ENCODE data around the gene PNMA8B.

PNMA8B gene

DNA sequence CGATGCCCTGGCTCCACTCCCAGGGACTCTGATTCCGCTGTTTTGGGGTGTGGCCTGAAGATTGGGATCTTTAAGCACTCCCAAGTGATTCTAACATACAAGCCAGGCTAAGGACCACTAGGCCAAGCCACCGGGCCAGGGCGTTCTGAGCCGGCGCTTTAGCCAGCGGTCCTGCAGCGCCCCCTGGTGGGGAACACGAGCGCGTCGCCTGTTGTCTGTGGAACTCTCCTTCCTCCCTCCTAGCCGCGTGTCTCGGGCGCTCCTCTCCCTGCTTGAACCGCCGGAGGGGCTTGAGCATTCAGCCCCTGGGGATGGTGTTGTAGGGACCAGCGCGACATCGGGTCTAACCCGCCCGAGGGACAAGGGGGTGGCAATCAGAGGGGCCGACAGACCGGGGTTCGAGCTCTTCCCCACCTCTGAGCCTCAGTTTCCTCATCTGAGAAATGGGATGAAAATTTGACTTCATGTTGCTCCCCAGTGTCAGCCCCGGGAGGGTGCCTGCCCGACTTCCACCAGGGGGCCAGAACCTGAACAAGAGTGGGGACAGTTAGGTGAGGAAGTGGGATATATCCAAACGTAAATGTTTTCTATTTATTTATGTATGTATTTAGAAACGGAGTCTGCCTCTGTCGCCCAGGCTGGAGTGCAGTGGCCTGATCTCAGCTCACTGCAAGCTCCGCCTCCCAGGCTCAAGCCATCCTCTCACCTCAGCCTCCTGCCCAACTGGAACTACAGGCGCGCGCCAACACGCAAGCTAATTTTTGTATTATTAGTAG lies 18.0 kb upstream of the PNMA8B start:
- H3K4me3 ChIP-seq (ENCODE audit: low read depth, low read length): no peak overlapping the region
- DNase-seq (ENCODE audit: low read depth): peak; percentile 81
- TF ChIP-seq, protein P1, sequence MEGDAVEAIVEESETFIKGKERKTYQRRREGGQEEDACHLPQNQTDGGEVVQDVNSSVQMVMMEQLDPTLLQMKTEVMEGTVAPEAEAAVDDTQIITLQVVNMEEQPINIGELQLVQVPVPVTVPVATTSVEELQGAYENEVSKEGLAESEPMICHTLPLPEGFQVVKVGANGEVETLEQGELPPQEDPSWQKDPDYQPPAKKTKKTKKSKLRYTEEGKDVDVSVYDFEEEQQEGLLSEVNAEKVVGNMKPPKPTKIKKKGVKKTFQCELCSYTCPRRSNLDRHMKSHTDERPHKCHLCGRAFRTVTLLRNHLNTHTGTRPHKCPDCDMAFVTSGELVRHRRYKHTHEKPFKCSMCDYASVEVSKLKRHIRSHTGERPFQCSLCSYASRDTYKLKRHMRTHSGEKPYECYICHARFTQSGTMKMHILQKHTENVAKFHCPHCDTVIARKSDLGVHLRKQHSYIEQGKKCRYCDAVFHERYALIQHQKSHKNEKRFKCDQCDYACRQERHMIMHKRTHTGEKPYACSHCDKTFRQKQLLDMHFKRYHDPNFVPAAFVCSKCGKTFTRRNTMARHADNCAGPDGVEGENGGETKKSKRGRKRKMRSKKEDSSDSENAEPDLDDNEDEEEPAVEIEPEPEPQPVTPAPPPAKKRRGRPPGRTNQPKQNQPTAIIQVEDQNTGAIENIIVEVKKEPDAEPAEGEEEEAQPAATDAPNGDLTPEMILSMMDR (IDR thresholded peaks at IDR 0.05; ENCODE audit: insufficient read depth, low read depth, low read length, missing control alignments): peak; percentile 97

DNA sequence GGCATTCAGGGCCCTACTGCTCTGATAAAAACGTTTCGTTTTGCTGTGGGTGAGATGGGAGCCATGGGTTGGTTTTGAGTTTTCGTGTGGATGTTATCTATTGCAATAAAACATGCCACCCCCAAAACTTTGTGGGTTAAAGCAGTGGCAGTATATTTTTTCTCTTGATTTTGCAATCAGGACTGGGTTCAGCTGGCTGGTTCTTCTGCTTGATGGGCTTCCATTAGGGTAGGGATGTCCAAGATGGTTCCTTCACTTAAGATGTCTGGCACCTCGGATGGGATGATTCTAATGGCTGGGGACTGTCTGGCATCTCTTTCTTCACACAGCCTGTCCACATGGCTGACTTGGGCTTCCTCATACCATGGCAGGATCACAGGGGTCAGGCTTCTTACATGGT lies 15.6 kb upstream of the PNMA8B start:
- H3K4me3 ChIP-seq (ENCODE audit: low read depth, low read length): no peak overlapping the region
- TF ChIP-seq, protein P1 (IDR thresholded peaks at IDR 0.05; ENCODE audit: insufficient read depth, low read depth, low read length, missing control alignments): no peak
- no peak for DNase-seq (ENCODE audit: low read depth)

DNA sequence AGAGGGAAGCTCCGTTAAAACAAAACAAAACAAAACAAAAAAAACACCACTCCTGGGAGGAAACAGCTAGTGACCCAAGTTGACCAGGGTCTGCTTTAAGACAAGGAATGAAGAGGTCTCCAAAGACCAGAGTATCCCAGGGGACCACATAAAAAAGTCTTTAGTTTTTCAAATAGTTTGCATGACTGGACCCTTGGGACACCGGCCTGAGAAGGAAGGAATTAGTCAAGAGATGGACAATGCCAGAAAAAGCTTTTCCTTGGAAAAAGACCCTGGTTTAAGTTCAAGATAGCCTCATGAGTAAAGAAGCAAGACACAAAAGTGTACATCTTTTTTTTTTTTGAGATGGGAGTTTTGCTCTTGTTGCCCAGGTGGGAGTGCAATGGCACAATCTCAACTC lies 12.5 kb upstream of the PNMA8B start:
- TF ChIP-seq, protein P1 (IDR thresholded peaks at IDR 0.05; ENCODE audit: insufficient read depth, low read depth, low read length, missing control alignments): no peak
- H3K4me3 ChIP-seq (ENCODE audit: low read depth, low read length): no peak overlapping the region
- no peak for DNase-seq (ENCODE audit: low read depth)

DNA sequence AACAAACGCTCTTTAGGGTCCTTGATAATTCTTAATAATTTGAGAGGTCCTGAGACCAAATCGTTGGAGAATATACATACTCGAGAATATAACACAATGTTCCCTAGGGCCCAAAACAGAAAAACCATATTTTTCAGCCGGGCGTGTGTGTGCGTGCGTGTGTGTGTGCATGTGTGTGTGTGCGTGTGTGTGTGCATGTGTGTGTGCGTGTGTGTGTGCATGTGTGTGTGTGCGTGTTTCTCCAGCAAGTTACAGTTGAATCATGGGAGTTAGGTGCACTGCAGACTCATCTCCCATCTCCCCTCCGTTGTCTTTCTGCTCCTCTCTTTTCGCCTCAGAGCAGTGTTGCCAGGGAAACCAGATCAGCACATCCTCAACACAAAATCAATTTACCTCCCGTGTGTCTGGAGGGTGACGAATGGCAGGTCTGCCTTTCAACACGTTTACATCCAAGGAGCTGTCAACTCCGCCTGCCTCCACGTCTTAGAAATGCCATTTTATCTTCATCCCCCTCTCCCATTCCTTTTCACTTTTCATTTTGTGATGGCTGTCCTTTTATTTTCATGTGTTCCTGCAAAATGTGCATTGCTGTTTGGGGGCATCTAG lies 8.3 kb upstream of the PNMA8B start:
- DNase-seq (ENCODE audit: low read depth): no peak
- TF ChIP-seq, protein P1 (IDR thresholded peaks at IDR 0.05; ENCODE audit: insufficient read depth, low read depth, low read length, missing control alignments): no peak
- H3K4me3 ChIP-seq (ENCODE audit: low read depth, low read length): no peak overlapping the region

DNA sequence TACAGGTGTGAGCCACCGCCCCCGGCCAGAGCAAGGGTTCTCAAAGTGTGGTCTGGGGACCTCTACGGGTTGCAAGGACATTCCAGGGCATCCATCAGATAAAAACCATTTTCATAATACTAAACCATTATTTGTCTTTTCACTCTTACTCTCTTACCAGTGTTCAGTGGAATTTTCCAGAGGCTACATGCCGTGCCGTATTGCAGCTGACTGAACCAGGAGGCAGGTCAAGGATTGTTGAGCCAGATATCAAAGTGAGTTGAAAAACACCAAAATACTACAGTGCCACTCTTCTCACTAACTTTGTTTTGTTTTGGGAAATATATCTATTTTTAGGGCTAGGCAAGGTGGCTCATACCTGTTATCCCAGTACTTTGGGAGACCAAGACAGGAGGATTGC lies 7.2 kb upstream of the PNMA8B start:
- no peak for DNase-seq (ENCODE audit: low read depth)
- H3K4me3 ChIP-seq (ENCODE audit: low read depth, low read length): no peak overlapping the region
- TF ChIP-seq, protein P1 (IDR thresholded peaks at IDR 0.05; ENCODE audit: insufficient read depth, low read depth, low read length, missing control alignments): no peak

DNA sequence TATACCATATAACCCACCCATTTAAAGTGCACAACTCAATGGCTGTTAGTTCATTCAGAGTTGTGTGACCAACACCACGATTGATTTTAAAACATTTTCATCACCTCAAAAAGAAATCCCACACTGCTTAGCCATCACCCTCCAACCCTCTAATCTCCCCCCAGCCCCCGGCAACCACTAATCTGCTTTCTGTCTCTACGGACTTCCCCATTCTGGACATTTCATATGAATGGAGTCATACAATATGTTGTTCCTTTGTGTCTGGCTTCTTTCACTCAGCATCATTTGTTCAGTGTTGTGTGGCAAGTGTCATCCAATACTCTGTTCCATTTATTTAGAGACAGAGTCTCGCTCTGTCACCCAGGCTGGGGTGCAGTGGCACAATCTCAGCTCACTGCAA lies 4.0 kb upstream of the PNMA8B start:
- no peak for DNase-seq (ENCODE audit: low read depth)
- H3K4me3 ChIP-seq (ENCODE audit: low read depth, low read length): no peak overlapping the region
- TF ChIP-seq, protein P1 (IDR thresholded peaks at IDR 0.05; ENCODE audit: insufficient read depth, low read depth, low read length, missing control alignments): no peak
